Neuronal stem cell (in vitro differentiated cells): Measurements from ENCODE around the gene RTF2.
A peak's percentile ranks its signal among the peaks of the same experiment; 100 is the strongest.

Source experiments
- DNase-seq: peaks from one replicate; pipeline ENCODE4 v3.0.0-alpha.2; 2013; ENCODE audit warnings: low spot score
- H2AFZ ChIP-seq: one replicate; pipeline ENCODE4 v1.6.1; 2013; ENCODE audit warnings: mild to moderate bottlenecking, low read length, inconsistent platforms
- H2AK5ac ChIP-seq: 2 replicates; pipeline ENCODE4 v1.6.1; 2013; ENCODE audit warnings: low read depth, mild to moderate bottlenecking, inconsistent platforms, low read length, moderate library complexity, mixed read lengths
- H2BK120ac ChIP-seq: 2 replicates; pipeline ENCODE4 v1.6.1; 2013; ENCODE audit warnings: low read depth, mild to moderate bottlenecking, inconsistent platforms, low read length, moderate library complexity, mixed read lengths
- H2BK12ac ChIP-seq: one replicate; pipeline ENCODE4 v1.6.1; 2013; ENCODE audit warnings: low read length, inconsistent platforms
- H2BK15ac ChIP-seq: 2 replicates; pipeline ENCODE4 v1.6.1; 2013; ENCODE audit warnings: mild to moderate bottlenecking, low read length, inconsistent platforms, mixed read lengths
- H2BK5ac ChIP-seq: one replicate; pipeline ENCODE4 v1.6.1; 2013; ENCODE audit warnings: inconsistent platforms, mild to moderate bottlenecking, low read length, moderate library complexity
- H3K14ac ChIP-seq: one replicate; pipeline ENCODE4 v1.6.1; 2013; ENCODE audit warnings: low read length, inconsistent platforms
- H3K18ac ChIP-seq: 2 replicates; pipeline ENCODE4 v1.6.1; 2013; ENCODE audit warnings: low read length, inconsistent platforms
- H3K23ac ChIP-seq: 2 replicates; pipeline ENCODE4 v1.6.1; 2013; ENCODE audit warnings: low read depth, mild to moderate bottlenecking, mixed read lengths, low read length, inconsistent platforms; ENCODE audit not compliant: poor library complexity
- H3K27ac ChIP-seq: replicated peaks from 3 replicates; pipeline ENCODE4 v1.5.1; 2013; ENCODE audit warnings: low read length, inconsistent platforms
- H3K27me3 ChIP-seq, 3 experiments: 2 replicates each; pipeline ENCODE4 v1.6.1; 2013; ENCODE audit warnings: low read length in 3 of 3, mild to moderate bottlenecking in 2 of 3, inconsistent platforms in 1 of 3, low read depth in 1 of 3, mixed read lengths in 1 of 3, moderate library complexity in 1 of 3; ENCODE audit not compliant: control insufficient read depth in 3 of 3, insufficient read depth in 3 of 3
- H3K36me3 ChIP-seq, 2 donors: replicated peaks in 1 of 2; 2 replicates each; pipeline ENCODE4 v1.6.1; 2013; ENCODE audit warnings: low read length in 2 of 2; ENCODE audit not compliant: control insufficient read depth in 2 of 2, insufficient read depth in 2 of 2
- H3K4ac ChIP-seq: 2 replicates; pipeline ENCODE4 v1.6.1; 2013; ENCODE audit warnings: inconsistent platforms, mild to moderate bottlenecking, low read length, moderate library complexity
- H3K4me1 ChIP-seq, 2 donors: 1 replicate in 1 of 2; 2 replicates in 1 of 2; pipeline ENCODE4 v1.6.1; 2013; ENCODE audit warnings: low read length in 2 of 2, low read depth in 1 of 2; ENCODE audit not compliant: control insufficient read depth in 2 of 2, insufficient read depth in 1 of 2
- H3K4me2 ChIP-seq: one replicate; pipeline ENCODE4 v1.6.1; 2013; ENCODE audit warnings: mild to moderate bottlenecking, low read length, inconsistent platforms; ENCODE audit not compliant: insufficient read depth, poor library complexity, severe bottlenecking
- H3K4me3 ChIP-seq, 2 donors: 2 replicates each; pipeline ENCODE4 v1.5.1; 2013; ENCODE audit warnings: low read length in 2 of 2, mild to moderate bottlenecking in 2 of 2, inconsistent platforms in 1 of 2, moderate library complexity in 1 of 2
- H3K79me1 ChIP-seq: one replicate; pipeline ENCODE4 v1.6.1; 2013; ENCODE audit warnings: low read depth, mild to moderate bottlenecking, inconsistent platforms, low read length, moderate library complexity
- H3K9ac ChIP-seq: one replicate; pipeline ENCODE4 v1.6.1; 2013; ENCODE audit warnings: mild to moderate bottlenecking, low read depth, low read length, inconsistent platforms; ENCODE audit not compliant: poor library complexity
- H3K9me3 ChIP-seq, 2 donors: replicated peaks in 1 of 2; 2 replicates each; pipeline versions ENCODE3 to v1.6.1; 2013; ENCODE audit warnings: low read length in 2 of 2, mild to moderate bottlenecking in 2 of 2, inconsistent platforms in 1 of 2, low read depth in 1 of 2, mixed read lengths in 1 of 2, moderate library complexity in 1 of 2; ENCODE audit not compliant: control insufficient read depth in 2 of 2, insufficient read depth in 1 of 2
- H4K8ac ChIP-seq: one replicate; pipeline ENCODE4 v1.6.1; 2013; ENCODE audit warnings: low read depth, mild to moderate bottlenecking, inconsistent platforms, low read length, moderate library complexity
- H4K91ac ChIP-seq: one replicate; pipeline ENCODE4 v1.6.1; 2013; ENCODE audit warnings: low read length, low read depth, mild to moderate bottlenecking, inconsistent platforms; ENCODE audit not compliant: poor library complexity
- WGBS, 2 donors: extraction: QIAGEN DNeasy Blood & Tissue Kit; methylation state at CpG; one replicate each; pipeline ENCODE4 v1.1.7; 2013; ENCODE audit warnings: missing lambda C conversion rate in 2 of 2, mixed read lengths in 1 of 2; ENCODE audit not compliant: insufficient read length in 2 of 2, insufficient replicate concordance in 1 of 2; ENCODE audit errors: extremely low coverage in 2 of 2; 5-methylcytosine and 5-hydroxymethylcytosine counted together

The RTF2 gene

GRCh38 chr20:56430461-56430860, 38.0 kb upstream of the RTF2 start:
- Histone ChIP-seq H2AK5ac (no peak overlapping the region), H3K4ac (no peak overlapping the region), H3K4me2 (no peak overlapping the region), H3K4me1 (no peaks in the 10 kb centered on the region), H4K8ac (no peak overlapping the region), H4K91ac (no peak overlapping the region), H3K79me1 (no peaks in the 10 kb centered on the region), H3K14ac (no peak overlapping the region), H2AFZ (no peak overlapping the region), H2BK12ac (no peak overlapping the region), H2BK15ac (no peak overlapping the region), H2BK5ac (no peak overlapping the region), H3K23ac (no peak overlapping the region), H3K4me3 (no peak overlapping the region), H3K9ac (no peak overlapping the region), H2BK120ac (no peak overlapping the region), H3K18ac (no peak overlapping the region), H3K27ac (no peak overlapping the region), H3K36me3 (no peaks in the 10 kb centered on the region), H3K9me3 (no peaks in the 10 kb centered on the region), H3K27me3 (no peaks in the 10 kb centered on the region)
- DNase-seq = no peak
- no CpG with 5 or more reads among the region's 4 CpGs for whole genome bisulfite sequencing, 2 donors

GRCh38 chr20:56430957-56431356, 37.5 kb upstream of the RTF2 start:
- H2BK5ac ChIP-seq = no peak overlapping the region
- no peak overlapping the region for H4K8ac ChIP-seq
- no peak overlapping the region for H3K14ac ChIP-seq
- H3K4ac ChIP-seq = no peak overlapping the region
- no CpG with 5 or more reads among the region's 1 CpG for WGBS, 2 donors
- no peaks in the 10 kb centered on the region for H3K9me3 ChIP-seq
- no peak for DNase-seq
- no peak overlapping the region for H3K4me2 ChIP-seq
- H3K36me3 ChIP-seq = no peaks in the 10 kb centered on the region
- no peak overlapping the region for H3K23ac ChIP-seq
- no peak overlapping the region for H3K9ac ChIP-seq
- no peak overlapping the region for H2AK5ac ChIP-seq
- H3K79me1 ChIP-seq = no peaks in the 10 kb centered on the region
- H3K27ac ChIP-seq = no peak overlapping the region
- H3K27me3 ChIP-seq = no peaks in the 10 kb centered on the region
- no peak overlapping the region for H2BK15ac ChIP-seq
- no peak overlapping the region for H2AFZ ChIP-seq
- no peak overlapping the region for H2BK120ac ChIP-seq
- H3K4me1 ChIP-seq = no peaks in the 10 kb centered on the region
- H4K91ac ChIP-seq = no peak overlapping the region
- H3K18ac ChIP-seq = no peak overlapping the region
- H3K4me3 ChIP-seq = no peak overlapping the region
- H2BK12ac ChIP-seq = no peak overlapping the region

- Histone ChIP-seq H4K8ac (no peak overlapping the region), H4K91ac (no peak overlapping the region), H2BK120ac (no peak overlapping the region), H2BK12ac (no peak overlapping the region), H3K14ac (no peak overlapping the region), H3K36me3 (no peaks in the 10 kb centered on the region), H3K23ac (no peak overlapping the region), H3K27ac (no peak overlapping the region), H3K18ac (no peak overlapping the region), H2BK5ac (no peak overlapping the region), H3K27me3 (no peaks in the 10 kb centered on the region), H3K4me1 (no peaks in the 10 kb centered on the region), H2BK15ac (no peak overlapping the region), H2AFZ (no peak overlapping the region), H3K4me2 (no peak overlapping the region), H3K4me3 (no peak overlapping the region), H3K9ac (no peak overlapping the region), H2AK5ac (no peak overlapping the region), H3K79me1 (no peaks in the 10 kb centered on the region), H3K9me3 (no peaks in the 10 kb centered on the region), H3K4ac (no peak overlapping the region)
- WGBS, 2 donors = no CpG with 5 or more reads among the region's 3 CpGs
- DNase-seq = no peak
Observed at GRCh38 chr20:56431471-56431870, 37.0 kb upstream of the RTF2 start.

- Histone ChIP-seq H2AK5ac (no peak overlapping the region), H3K4ac (no peak overlapping the region), H2BK120ac (no peak overlapping the region), H3K23ac (no peak overlapping the region), H2AFZ (peak overlapping the region; percentile 75), H3K9ac (no peak overlapping the region), H4K91ac (no peak overlapping the region), H4K8ac (no peak overlapping the region), H2BK5ac (no peak overlapping the region), H3K27ac (no peak overlapping the region), H3K4me3 (no peak overlapping the region), H3K18ac (no peak overlapping the region), H3K14ac (no peak overlapping the region), H3K36me3 (no peaks in the 10 kb centered on the region), H3K9me3 (no peaks in the 10 kb centered on the region), H3K4me1 (no peaks in the 10 kb centered on the region), H3K79me1 (no peaks in the 10 kb centered on the region), H3K27me3 (no peaks in the 10 kb centered on the region), H3K4me2 (no peak overlapping the region), H2BK12ac (no peak overlapping the region), H2BK15ac (no peak overlapping the region)
- no CpG with 5 or more reads among the region's 3 CpGs for WGBS, 2 donors
- DNase-seq = no peak
Observed at GRCh38 chr20:56433221-56433879, 35.1 kb upstream of the RTF2 start.
